HFFc6 (cell line): ENCODE data around the gene EBF3. TPM values are rescaled to one million over a fixed set of nuclear protein-coding genes. Genes with fewer than 3 reads are reported as not detected.

Experiments
- DNase-seq: peaks from one replicate; pipeline ENCODE4 v3.0.0-alpha.2; 2018
- H3K27ac Mint-ChIP-seq: 2 replicates; pipeline ENCODE4 v1.8.0; 2020; ENCODE audit warnings: mild to moderate bottlenecking, mixed read lengths
- H3K27me3 Mint-ChIP-seq: 2 replicates; pipeline ENCODE4 v1.8.0; 2021; ENCODE audit warnings: mild to moderate bottlenecking, moderate library complexity, mixed read lengths; ENCODE audit not compliant: insufficient read depth
- H3K36me3 Mint-ChIP-seq: 2 replicates; pipeline ENCODE4 v1.8.0; 2021; ENCODE audit warnings: low read depth, mixed read lengths
- H3K4me1 Mint-ChIP-seq: 2 replicates; pipeline ENCODE4 v1.8.0; 2020; ENCODE audit warnings: low read depth, mixed read lengths
- H3K4me3 Mint-ChIP-seq: 2 replicates; pipeline ENCODE4 v1.8.0; 2020; ENCODE audit warnings: mild to moderate bottlenecking, moderate library complexity, mixed read lengths
- H3K9me3 Mint-ChIP-seq: 2 replicates; pipeline ENCODE4 v1.8.0; 2020; ENCODE audit warnings: mild to moderate bottlenecking, mixed read lengths
- CTCF ChIP-seq: fragments of 200-600 bp; sonication (generic); IDR thresholded peaks from 2 replicates; pipeline ENCODE4 v1.5.0; 2021; ENCODE audit warnings: antibody characterized with exemption, mild to moderate bottlenecking
- total RNA-seq, 6 experiments: library from RNA; stranded (reverse); fragmentation: NEBNext Ultra II Directional; extraction: Animal tissue kit (Norgen Biotek cat#: 25700); gene quantifications; 2 replicates in 1 of 6; 3 replicates in 5 of 6; pipeline ENCODE4 v1.2.3, GENCODE V29; 2021

The EBF3 gene
- total RNA-seq, 6 experiments from 2014 or later = 0.14 to 0.39 (median 0.21) TPM; not detected in 2

- peaks cover 25% of the 10 kb centered on the region for H3K27me3 Mint-ChIP-seq
- no peak for DNase-seq
- peaks cover 5% of the 10 kb centered on the region; the same call in 1 of the 2 replicates for H3K4me1 Mint-ChIP-seq
- H3K9me3 Mint-ChIP-seq = peaks cover 9% of the 10 kb centered on the region
- H3K4me3 Mint-ChIP-seq = no peak overlapping the region
- H3K36me3 Mint-ChIP-seq = no peaks in the 10 kb centered on the region
- TF ChIP-seq CTCF = no peak
- H3K27ac Mint-ChIP-seq = no peak overlapping the region
Observed at GRCh38 chr10:129956876-129957673, 7.0 kb downstream of the EBF3 start.

- no peaks in the 10 kb centered on the region for H3K36me3 Mint-ChIP-seq
- TF ChIP-seq CTCF = no peak
- peaks cover 9% of the 10 kb centered on the region for H3K9me3 Mint-ChIP-seq
- no peak overlapping the region for H3K27ac Mint-ChIP-seq
- DNase-seq = no peak
- peaks cover 5% of the 10 kb centered on the region; the same call in 1 of the 2 replicates for H3K4me1 Mint-ChIP-seq
- H3K4me3 Mint-ChIP-seq = no peak overlapping the region
- H3K27me3 Mint-ChIP-seq = peaks cover 18% of the 10 kb centered on the region
Observed at GRCh38 chr10:129956286-129956670, 7.8 kb downstream of the EBF3 start.

- no peak for DNase-seq
- no peak overlapping the region for H3K4me3 Mint-ChIP-seq
- H3K36me3 Mint-ChIP-seq = no peaks in the 10 kb centered on the region
- no peak overlapping the region for H3K27ac Mint-ChIP-seq
- no peak for TF ChIP-seq CTCF
- peaks cover 9% of the 10 kb centered on the region for H3K9me3 Mint-ChIP-seq
- H3K4me1 Mint-ChIP-seq = peaks cover 8% of the 10 kb centered on the region; the same call in 1 of the 2 replicates
- peaks cover 13% of the 10 kb centered on the region for H3K27me3 Mint-ChIP-seq
Observed at GRCh38 chr10:129955601-129956285, 8.3 kb downstream of the EBF3 start.

- Mint-ChIP-seq H3K36me3 (no peaks in the 10 kb centered on the region), H3K27ac (no peak overlapping the region), H3K27me3 (peaks cover 13% of the 10 kb centered on the region), H3K4me3 (no peak overlapping the region), H3K4me1 (peaks cover 15% of the 10 kb centered on the region; the same call in 1 of the 2 replicates), H3K9me3 (peaks cover 4% of the 10 kb centered on the region; the same call in 1 of the 2 replicates)
- DNase-seq = no peak
- no peak for TF ChIP-seq CTCF
Observed at GRCh38 chr10:129954492-129955315, 9.4 kb downstream of the EBF3 start.
